Mucosa of descending colon (tissue), 3 donors: ENCODE results near the gene C5orf34. TPM values are rescaled to one million over a fixed set of nuclear protein-coding genes. Genes with fewer than 3 reads are reported as not detected.
"Not testable (repeated sequence)": the region's sequence is repeated elsewhere in the genome, so short reads cannot be mapped to it uniquely, and the experiment has no call there.

Experiments used
- ATAC-seq: fragments of 200-7000 bp; cut with Tn5 transposase; one replicate; pipeline ENCODE4 v1.9.1; 2020; ENCODE audit warnings: mild to moderate bottlenecking, moderate library complexity
- DNase-seq, 3 donors: peaks; one replicate each; pipeline ENCODE4 v3.0.0-alpha.2; 2020
- H3K36me3 ChIP-seq: fragments of 200-600 bp; one replicate; pipeline ENCODE4 v1.8.0; 2021; ENCODE audit warnings: low read depth, mild to moderate bottlenecking
- H3K4me1 ChIP-seq: fragments of 200-600 bp; one replicate; pipeline ENCODE4 v1.8.0; 2021; ENCODE audit warnings: low read depth, mild to moderate bottlenecking
- H3K4me3 ChIP-seq: fragments of 200-600 bp; one replicate; pipeline ENCODE4 v1.8.0; 2021; ENCODE audit warnings: mild to moderate bottlenecking
- H3K9me3 ChIP-seq: fragments of 200-600 bp; one replicate; pipeline ENCODE4 v1.8.0; 2021; ENCODE audit warnings: mild to moderate bottlenecking
- CTCF ChIP-seq: fragments of 200-600 bp; IDR thresholded peaks from one replicate; pipeline ENCODE4 v1.8.0; 2022; ENCODE audit warnings: antibody characterized with exemption, mild to moderate bottlenecking
- intact Hi-C, 2 donors: fragments of 100-400 bp; cut with DNase I in 1 of 2; cut with micrococcal nuclease in 1 of 2; formaldehyde crosslinking; loops; one replicate each; pipeline versions ENCODE4 v1.11.0 to v1.11.1; 2022; cut with DNase I, micrococcal nuclease
- total RNA-seq, 3 donors: library from RNA; stranded (reverse); fragmentation: NEBNext Ultra II Directional in 2 of 3; extraction: Animal tissue kit (Norgen Biotek cat#: 25700) in 2 of 3; gene quantifications; one replicate each; pipeline versions ENCODE4 v1.2.1 to v1.2.4, GENCODE V29; 2021 to 2023
- donor health status: DM: no; HTN: no; CAD: no; lungs with moderate emphysema.
- donor health status: DM: no; HTN: no; CAD: no.
- donor health status: DM: no; HTN: yes; CAD: no.

The C5orf34 gene
- total RNA-seq, 3 donors from 2014 or later, result 1.3 to 2.9 (median 1.7) TPM

- ATAC-seq, result peak; percentile 93
- TF ChIP-seq CTCF, result peak; percentile 73
- peaks cover 22% of the 10 kb centered on the region for H3K4me1 ChIP-seq
- no peaks in the 10 kb centered on the region for H3K9me3 ChIP-seq
- peak within 1 kb of the TSS; percentile 87 for H3K4me3 ChIP-seq
- no peaks in the 10 kb centered on the region for H3K36me3 ChIP-seq
- DNase-seq, result peak; percentile 85 to 91 (median 90)
- intact Hi-C loops, result no loop called here
These were observed 42.1 kb upstream of the C5orf34 start, which contains the start of gene PAIP1 for GRCh38 chr5:43556857-43557542. Gene PAIP1, minus strand, starts transcription at chr5:43557077. Its CDS starts 231 bp downstream, at chr5:43556846.

- H3K36me3 ChIP-seq, DNase-seq, intact Hi-C loops, H3K9me3 ChIP-seq: not testable (repeated sequence)
- Histone ChIP-seq H3K4me1 (peaks cover 22% of the 10 kb centered on the region), H3K4me3 (peak overlapping the region; percentile 87)
- ATAC-seq, result peak; percentile 94
These were observed 41.6 kb upstream of the C5orf34 start for GRCh38 chr5:43556607-43556856.

GRCh38 chr5:43555895-43556606 lies 41.1 kb upstream of the C5orf34 start:
- H3K4me1 ChIP-seq, result peaks cover 22% of the 10 kb centered on the region
- ATAC-seq (peak; percentile 59), DNase-seq (peak; percentile 67 to 80 (median 75))
- H3K9me3 ChIP-seq, result no peaks in the 10 kb centered on the region
- TF ChIP-seq CTCF, result no peak
- H3K4me3 ChIP-seq, result peak overlapping the region; percentile 87
- no peaks in the 10 kb centered on the region for H3K36me3 ChIP-seq
- intact Hi-C loops, result no loop called here

GRCh38 chr5:43554497-43554896 lies 39.5 kb upstream of the C5orf34 start:
- no peaks in the 10 kb centered on the region for H3K9me3 ChIP-seq
- ATAC-seq (no peak), DNase-seq (no peak)
- H3K4me3 ChIP-seq, result no peak overlapping the region
- TF ChIP-seq CTCF, result no peak
- H3K36me3 ChIP-seq, result no peaks in the 10 kb centered on the region
- intact Hi-C loops, result no loop called here
- H3K4me1 ChIP-seq, result peaks cover 22% of the 10 kb centered on the region

- no peaks in the 10 kb centered on the region for H3K36me3 ChIP-seq
- no peaks in the 10 kb centered on the region for H3K9me3 ChIP-seq
- peaks cover 22% of the 10 kb centered on the region for H3K4me1 ChIP-seq
- DNase-seq, result no peak
- ATAC-seq, result no peak
- intact Hi-C loops, result no loop called here
- TF ChIP-seq CTCF, result no peak
- no peak overlapping the region for H3K4me3 ChIP-seq
These were observed 38.4 kb upstream of the C5orf34 start for GRCh38 chr5:43553381-43553780.

- H3K4me3 ChIP-seq, result no peak overlapping the region
- no peaks in the 10 kb centered on the region for H3K9me3 ChIP-seq
- ATAC-seq (no peak), DNase-seq (no peak)
- TF ChIP-seq CTCF, result no peak
- intact Hi-C loops, result no loop called here
- H3K36me3 ChIP-seq, result no peaks in the 10 kb centered on the region
- H3K4me1 ChIP-seq, result peaks cover 17% of the 10 kb centered on the region
These were observed 36.8 kb upstream of the C5orf34 start for GRCh38 chr5:43551731-43552130.

- intact Hi-C loops, DNase-seq, H3K9me3 ChIP-seq, H3K4me3 ChIP-seq, H3K36me3 ChIP-seq, H3K4me1 ChIP-seq, ATAC-seq: not testable (repeated sequence)
These were observed 34.3 kb upstream of the C5orf34 start for GRCh38 chr5:43549272-43549671.
